Right lobe of liver (tissue), 6 donors: ENCODE results near the gene FAM83D. TPM values are rescaled to one million over a fixed set of nuclear protein-coding genes. Genes with fewer than 3 reads are reported as not detected.

ENCODE experiments used
- ATAC-seq, 4 donors: fragments of 200-7000 bp; cut with Tn5 transposase; one replicate each; pipeline ENCODE4 v1.9.1; 2020; ENCODE audit warnings: mild to moderate bottlenecking in 4 of 4, moderate library complexity in 4 of 4
- DNase-seq, 3 donors: peaks; one replicate each; pipeline ENCODE4 v3.0.0-alpha.2; 2020
- H3K27ac ChIP-seq, 3 donors: fragments of 200-600 bp; one replicate each; pipeline ENCODE4 v1.8.0; 2022
- H3K27me3 ChIP-seq, 2 donors: fragments of 200-600 bp; one replicate each; pipeline ENCODE4 v1.8.0; 2022
- H3K36me3 ChIP-seq, 4 donors: fragments of 200-600 bp; sonication (generic) in 1 of 4; one replicate each; pipeline versions ENCODE4 v1.5.1 to v1.8.0; 2017 to 2022; ENCODE audit warnings: control low read depth in 1 of 4
- H3K4me1 ChIP-seq, 4 donors: fragments of 200-600 bp; sonication (generic) in 1 of 4; one replicate each; pipeline versions ENCODE4 v1.5.1 to v1.8.0; 2017 to 2022; ENCODE audit warnings: control low read depth in 1 of 4
- H3K4me3 ChIP-seq, 3 donors: fragments of 200-600 bp; one replicate each; pipeline ENCODE4 v1.8.0; 2022
- H3K9me3 ChIP-seq, 4 donors: fragments of 200-600 bp; sonication (generic) in 1 of 4; one replicate each; pipeline versions ENCODE4 v1.5.1 to v1.8.0; 2017 to 2022; ENCODE audit warnings: control low read depth in 1 of 4
- CTCF ChIP-seq, 4 donors: fragments of 200-600 bp in 3 of 4; fragments of 450-650 bp in 1 of 4; IDR thresholded peaks; one replicate each; pipeline versions ENCODE4 v1.5.1 to v1.8.0; 2016 to 2022; ENCODE audit warnings: antibody characterized with exemption in 4 of 4, mild to moderate bottlenecking in 2 of 4
- POLR2A ChIP-seq: fragments of 450-650 bp; IDR thresholded peaks from one replicate; pipeline ENCODE4 v1.6.1; 2017; ENCODE audit warnings: antibody characterized with exemption, mild to moderate bottlenecking
- WGBS: methylation state at CpG from one replicate; pipeline ENCODE4 v1.1.6; 2018; ENCODE audit warnings: low coverage, low lambda C conversion rate; ENCODE audit not compliant: insufficient coverage; ENCODE audit errors: missing lambda C conversion rate; 5-methylcytosine and 5-hydroxymethylcytosine counted together
- intact Hi-C, 2 donors: fragments of 100-400 bp; cut with DNase I; formaldehyde crosslinking; loops; one replicate each; pipeline versions ENCODE4 v1.11.2 to v1.14.1; 2022
- total RNA-seq, 6 experiments: library from RNA; depleted of rRNA in 2 of 6; stranded (reverse); fragments of >200 nt in 2 of 6; fragmentation: NEBNext Ultra II Directional in 3 of 6; extraction: Animal tissue kit (Norgen Biotek cat#: 25700) in 3 of 6; gene quantifications; one replicate each; pipeline versions ENCODE4 v1.1.0 to v1.2.4, GENCODE V29; 2016 to 2023
- donor health status: DM: no; HTN: yes; CAD: no.
- donor health status: DM: no; HTN: no; CAD: no.
- donor health status: DM: no; HTN: no; CAD: no.
- donor health status: DM: no; HTN: yes; CAD: no.
- donor health status: DM: no; HTN: yes; CAD: no.

The FAM83D gene
- total RNA-seq, 6 experiments from 2014 or later, result 0.83 to 3.3 (median 1.7) TPM

GRCh38 chr20:38885357-38885756 lies 40.9 kb upstream of the FAM83D start:
- no peak for TF ChIP-seq CTCF (IDR thresholded peaks at IDR 0.05)
- TF ChIP-seq POLR2A, result no peak
- Histone ChIP-seq H3K36me3 (no peaks in the 10 kb centered on the region), H3K27ac (no peak overlapping the region), H3K4me3 (no peak overlapping the region), H3K4me1 (no peaks in the 10 kb centered on the region), H3K9me3 (no peaks in the 10 kb centered on the region), H3K27me3 (no peaks in the 10 kb centered on the region)
- ATAC-seq, result no peak
- DNase-seq, result no peak
- WGBS, result 39% methylated on average over 6 of the region's 6 CpGs
- intact Hi-C loops, result no loop called here

- intact Hi-C loops, result no loop called here
- no peak overlapping the region for H3K27ac ChIP-seq
Observed at GRCh38 chr20:38888059-38888831, 38.0 kb upstream of the FAM83D start.

GRCh38 chr20:38889050-38889449 lies 37.2 kb upstream of the FAM83D start:
- Histone ChIP-seq H3K9me3 (no peaks in the 10 kb centered on the region), H3K27me3 (no peaks in the 10 kb centered on the region), H3K27ac (no peak overlapping the region), H3K4me3 (no peak overlapping the region), H3K4me1 (peaks cover 0 to under 1% (median 0%) of the 10 kb centered on the region in 4 donors), H3K36me3 (no peaks in the 10 kb centered on the region)
- intact Hi-C loops, result no loop called here
- no CpG with 5 or more reads among the region's 2 CpGs for WGBS
- DNase-seq, result no peak
- TF ChIP-seq CTCF (IDR thresholded peaks at IDR 0.05) (no peak), POLR2A (no peak)
- no peak for ATAC-seq

More at GRCh38 chr20:38888059-38888831, 38.0 kb upstream of the FAM83D start:
- Histone ChIP-seq H3K4me3 (no peak overlapping the region), H3K4me1 (no peaks in the 10 kb centered on the region), H3K27me3 (no peaks in the 10 kb centered on the region), H3K9me3 (no peaks in the 10 kb centered on the region), H3K36me3 (no peaks in the 10 kb centered on the region)
- TF ChIP-seq POLR2A (no peak), CTCF (IDR thresholded peaks at IDR 0.05) (no peak)
- WGBS, result 28% methylated on average over 6 of the region's 13 CpGs
- DNase-seq (peak in 1 of 3 donors; percentile 56), ATAC-seq (peak; percentile 30 to 84 (median 62))

DNA sequence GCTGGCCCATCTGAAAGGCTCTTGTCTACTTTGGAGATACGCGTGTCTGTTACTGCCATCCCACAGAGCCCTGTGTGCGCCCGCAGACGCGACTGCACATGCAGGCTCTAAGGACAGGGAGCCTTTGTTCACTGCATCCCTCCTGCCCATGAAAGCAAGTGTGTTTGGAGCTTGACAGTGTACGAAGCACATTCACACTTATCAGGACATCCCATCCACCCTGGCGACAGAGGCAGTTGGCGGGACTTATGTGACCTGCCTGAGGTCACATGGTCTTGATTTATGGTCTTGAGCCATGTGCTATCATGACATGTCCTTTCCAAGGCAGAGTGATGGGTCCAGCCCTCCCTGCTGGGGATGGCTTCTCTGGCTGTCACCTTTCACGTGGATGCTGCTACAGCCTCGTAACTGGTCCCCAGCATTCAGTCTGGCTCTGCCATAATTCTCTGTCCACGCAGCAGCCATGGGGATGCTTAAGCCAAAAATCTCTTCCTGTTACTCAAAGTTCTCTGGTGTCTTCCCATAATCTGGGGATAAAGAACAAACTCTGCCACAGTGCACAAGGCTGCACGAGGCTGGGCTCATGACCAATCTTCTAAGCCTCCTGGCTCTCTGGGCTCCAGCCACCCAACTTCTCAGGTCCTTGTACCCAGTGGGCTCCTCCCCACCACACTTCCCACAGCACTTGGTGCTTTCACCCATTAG lies 36.3 kb upstream of the FAM83D start:
- WGBS, result 63% methylated on average over 5 of the region's 13 CpGs
- intact Hi-C loops, result loop anchor here in 1 of 2 donors (10.0 kb wide), 1 partner anchor 235 kb away; no protein-coding TSS in a partner anchor
- no peak overlapping the region for H3K4me3 ChIP-seq
- DNase-seq (no peak), ATAC-seq (no peak)
- no peaks in the 10 kb centered on the region for H3K27me3 ChIP-seq
- peaks cover 0 to 3% (median 0%) of the 10 kb centered on the region in 4 donors for H3K4me1 ChIP-seq
- no peak for TF ChIP-seq CTCF (IDR thresholded peaks at IDR 0.05)
- TF ChIP-seq POLR2A, result no peak
- no peaks in the 10 kb centered on the region for H3K9me3 ChIP-seq
- H3K36me3 ChIP-seq, result no peaks in the 10 kb centered on the region
- H3K27ac ChIP-seq, result no peak overlapping the region
